GM23338 (cell line): ENCODE measurements around the gene UTP3. TPM values are rescaled to one million over a fixed set of nuclear protein-coding genes. Genes with fewer than 3 reads are reported as not detected.

Source experiments
- ATAC-seq: fragments of 200-7000 bp; cut with Tn5 transposase; 3 replicates; pipeline ENCODE4 v1.9.1; 2020
- DNase-seq: peaks from one replicate; pipeline ENCODE4 v3.0.0-alpha.2; 2015; ENCODE audit warnings: low spot score
- H2AFZ ChIP-seq: fragments of 200-600 bp; sonication (generic); 2 replicates; pipeline ENCODE4 v1.8.0; 2016; ENCODE audit warnings: antibody characterized with exemption, mild to moderate bottlenecking, moderate library complexity
- H3F3A ChIP-seq: fragments of 200-600 bp; sonication (generic); replicated peaks from 2 replicates; pipeline ENCODE4 v1.8.0; 2017; ENCODE audit warnings: antibody characterized with exemption, mixed run types, low read depth
- H3K27ac ChIP-seq: fragments of 200-600 bp; sonication (generic); 2 replicates; pipeline ENCODE4 v1.6.1; 2016; ENCODE audit warnings: low read depth
- H3K27me3 ChIP-seq: fragments of 200-600 bp; sonication (generic); 2 replicates; pipeline ENCODE4 v1.8.0; 2016; ENCODE audit warnings: mild to moderate bottlenecking, mixed run types, moderate library complexity; ENCODE audit not compliant: insufficient read depth
- H3K36me3 ChIP-seq: fragments of 200-600 bp; sonication (generic); 2 replicates; pipeline ENCODE4 v1.8.0; 2016; ENCODE audit warnings: mild to moderate bottlenecking; ENCODE audit not compliant: insufficient read depth
- H3K4me1 ChIP-seq: fragments of 200-600 bp; sonication (generic); 2 replicates; pipeline ENCODE4 v1.8.0; 2016; ENCODE audit warnings: mild to moderate bottlenecking, moderate library complexity; ENCODE audit not compliant: insufficient read depth
- H3K4me2 ChIP-seq: fragments of 200-600 bp; sonication (generic); 2 replicates; pipeline ENCODE4 v1.7.1; 2017; ENCODE audit warnings: mixed run types
- H3K4me3 ChIP-seq: fragments of 200-600 bp; sonication (generic); 2 replicates; pipeline ENCODE4 v1.6.1; 2016; ENCODE audit warnings: mixed run types
- H3K79me2 ChIP-seq: fragments of 200-600 bp; sonication (generic); replicated peaks from 2 replicates; pipeline ENCODE4 v1.8.0; 2017; ENCODE audit warnings: mild to moderate bottlenecking; ENCODE audit not compliant: insufficient read depth
- H3K9me2 ChIP-seq: fragments of 200-600 bp; sonication (generic); 2 replicates; pipeline ENCODE4 v1.8.0; 2017; ENCODE audit not compliant: insufficient read depth
- H4K20me1 ChIP-seq: fragments of 200-600 bp; sonication (generic); replicated peaks from 2 replicates; pipeline ENCODE4 v1.8.0; 2017; ENCODE audit warnings: mild to moderate bottlenecking; ENCODE audit not compliant: insufficient read depth
- H3K27ac Mint-ChIP-seq: 2 replicates; pipeline ENCODE4 v1.8.0; 2020; ENCODE audit warnings: inconsistent platforms, mild to moderate bottlenecking, moderate library complexity, mixed read lengths
- H3K27me3 Mint-ChIP-seq: 3 replicates; pipeline ENCODE4 v1.8.0; 2022; ENCODE audit warnings: low read depth, mild to moderate bottlenecking, moderate library complexity, mixed read lengths, inconsistent platforms; ENCODE audit not compliant: insufficient read depth, poor library complexity
- H3K36me3 Mint-ChIP-seq: 3 replicates; pipeline ENCODE4 v1.8.0; 2021; ENCODE audit warnings: low read depth, mild to moderate bottlenecking, inconsistent platforms, moderate library complexity, mixed read lengths
- H3K4me1 Mint-ChIP-seq: 3 replicates; pipeline ENCODE4 v1.8.0; 2020; ENCODE audit warnings: mild to moderate bottlenecking, inconsistent platforms, mixed read lengths
- H3K4me3 Mint-ChIP-seq: 3 replicates; pipeline ENCODE4 v1.8.0; 2021; ENCODE audit warnings: moderate library complexity, mild to moderate bottlenecking, inconsistent platforms, mixed read lengths
- H3K9me3 Mint-ChIP-seq: 3 replicates; pipeline ENCODE4 v1.8.0; 2020; ENCODE audit warnings: moderate library complexity, mild to moderate bottlenecking, inconsistent platforms, mixed read lengths
- CREB1 ChIP-seq: fragments of 250-450 bp; sonication (Bioruptor Pico); IDR thresholded peaks from 2 replicates; pipeline ENCODE4 v1.5.0; 2020; ENCODE audit warnings: low read depth, mild to moderate bottlenecking, moderate library complexity
- EZH2 ChIP-seq: fragments of 200-600 bp; sonication (generic); IDR thresholded peaks from one replicate; pipeline ENCODE4 v1.8.0; 2017; ENCODE audit warnings: antibody characterized with exemption, mild to moderate bottlenecking, low read depth; ENCODE audit not compliant: unreplicated experiment
- EZH2phosphoT487 ChIP-seq: fragments of 200-600 bp; sonication (generic); IDR thresholded peaks from one replicate; pipeline ENCODE4 v1.8.1; 2018; ENCODE audit warnings: antibody characterized with exemption; ENCODE audit not compliant: unreplicated experiment
- JUNB ChIP-seq: IDR thresholded peaks from one replicate; pipeline ENCODE4 v1.6.1; 2016; ENCODE audit warnings: antibody characterized with exemption; ENCODE audit not compliant: unreplicated experiment
- ZNF331 ChIP-seq: fragments of 250-450 bp; sonication (Bioruptor Pico); IDR thresholded peaks from 2 replicates; pipeline ENCODE4 v1.5.0; 2020; ENCODE audit warnings: low read depth, mild to moderate bottlenecking, moderate library complexity
- polyA plus RNA-seq: library from polyadenylated mRNA; unstranded; fragments of >200 nt; fragmentation: Nextera tagmentation; extraction: Ambion mirVana; gene quantifications from 2 replicates; pipeline ENCODE4 v1.2.1, GENCODE V29; 2016
- total RNA-seq: library from RNA; depleted of rRNA; stranded (reverse); fragments of >200 nt; shearing (Covaris generic); gene quantifications from 2 replicates; pipeline ENCODE4 v1.2.3, GENCODE V29; 2014
- TF ChIP-seq, protein P1 (sequence below): IDR thresholded peaks from one replicate; pipeline ENCODE4 v1.6.1; 2018; ENCODE audit warnings: antibody characterized with exemption; ENCODE audit not compliant: unreplicated experiment
- TF ChIP-seq, protein P2 (sequence below): IDR thresholded peaks from 2 replicates; pipeline ENCODE4 v1.6.1; 2016; ENCODE audit warnings: antibody characterized with exemption
- TF ChIP-seq, protein P3 (sequence below), 2 experiments: fragments of 200-600 bp in 1 of 2; sonication (generic) in 1 of 2; conservative IDR thresholded peaks; 2 replicates each; pipeline versions ENCODE4 v1.5.1 to v1.6.1; 2016 to 2017; ENCODE audit warnings: antibody characterized with exemption in 2 of 2, low read depth in 2 of 2, mild to moderate bottlenecking in 2 of 2, moderate library complexity in 1 of 2
- TF ChIP-seq, protein P4 (sequence below): fragments of 250-450 bp; sonication (Bioruptor Pico); IDR thresholded peaks from 2 replicates; pipeline ENCODE4 v1.5.0; 2020; ENCODE audit warnings: mild to moderate bottlenecking, moderate library complexity

Gene UTP3
- total and polyA plus RNA-seq, 2 experiments from 2014 or later = 36.9 to 44.3 TPM

DNA sequence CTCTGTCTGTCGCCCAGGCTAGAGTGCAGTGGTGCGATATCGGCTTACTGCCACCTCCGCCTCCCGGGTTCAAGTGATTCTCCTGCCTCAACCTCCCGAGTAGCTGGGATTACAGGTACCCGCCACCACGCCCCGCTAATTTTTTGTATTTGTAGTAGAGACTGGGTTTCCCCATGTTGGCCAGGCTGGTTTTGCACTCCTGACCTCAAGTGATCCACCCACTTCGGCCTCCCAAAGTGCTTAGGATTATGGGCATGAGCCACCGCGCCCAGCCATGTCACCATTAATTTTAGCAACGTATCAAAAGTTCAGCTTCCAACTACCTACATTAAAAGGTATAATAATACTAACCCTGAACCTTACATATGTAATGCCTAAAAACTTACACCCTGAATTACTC is 940 bp upstream of the UTP3 start (continued):
- TF ChIP-seq, protein P1, sequence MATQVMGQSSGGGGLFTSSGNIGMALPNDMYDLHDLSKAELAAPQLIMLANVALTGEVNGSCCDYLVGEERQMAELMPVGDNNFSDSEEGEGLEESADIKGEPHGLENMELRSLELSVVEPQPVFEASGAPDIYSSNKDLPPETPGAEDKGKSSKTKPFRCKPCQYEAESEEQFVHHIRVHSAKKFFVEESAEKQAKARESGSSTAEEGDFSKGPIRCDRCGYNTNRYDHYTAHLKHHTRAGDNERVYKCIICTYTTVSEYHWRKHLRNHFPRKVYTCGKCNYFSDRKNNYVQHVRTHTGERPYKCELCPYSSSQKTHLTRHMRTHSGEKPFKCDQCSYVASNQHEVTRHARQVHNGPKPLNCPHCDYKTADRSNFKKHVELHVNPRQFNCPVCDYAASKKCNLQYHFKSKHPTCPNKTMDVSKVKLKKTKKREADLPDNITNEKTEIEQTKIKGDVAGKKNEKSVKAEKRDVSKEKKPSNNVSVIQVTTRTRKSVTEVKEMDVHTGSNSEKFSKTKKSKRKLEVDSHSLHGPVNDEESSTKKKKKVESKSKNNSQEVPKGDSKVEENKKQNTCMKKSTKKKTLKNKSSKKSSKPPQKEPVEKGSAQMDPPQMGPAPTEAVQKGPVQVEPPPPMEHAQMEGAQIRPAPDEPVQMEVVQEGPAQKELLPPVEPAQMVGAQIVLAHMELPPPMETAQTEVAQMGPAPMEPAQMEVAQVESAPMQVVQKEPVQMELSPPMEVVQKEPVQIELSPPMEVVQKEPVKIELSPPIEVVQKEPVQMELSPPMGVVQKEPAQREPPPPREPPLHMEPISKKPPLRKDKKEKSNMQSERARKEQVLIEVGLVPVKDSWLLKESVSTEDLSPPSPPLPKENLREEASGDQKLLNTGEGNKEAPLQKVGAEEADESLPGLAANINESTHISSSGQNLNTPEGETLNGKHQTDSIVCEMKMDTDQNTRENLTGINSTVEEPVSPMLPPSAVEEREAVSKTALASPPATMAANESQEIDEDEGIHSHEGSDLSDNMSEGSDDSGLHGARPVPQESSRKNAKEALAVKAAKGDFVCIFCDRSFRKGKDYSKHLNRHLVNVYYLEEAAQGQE = no peak

DNA sequence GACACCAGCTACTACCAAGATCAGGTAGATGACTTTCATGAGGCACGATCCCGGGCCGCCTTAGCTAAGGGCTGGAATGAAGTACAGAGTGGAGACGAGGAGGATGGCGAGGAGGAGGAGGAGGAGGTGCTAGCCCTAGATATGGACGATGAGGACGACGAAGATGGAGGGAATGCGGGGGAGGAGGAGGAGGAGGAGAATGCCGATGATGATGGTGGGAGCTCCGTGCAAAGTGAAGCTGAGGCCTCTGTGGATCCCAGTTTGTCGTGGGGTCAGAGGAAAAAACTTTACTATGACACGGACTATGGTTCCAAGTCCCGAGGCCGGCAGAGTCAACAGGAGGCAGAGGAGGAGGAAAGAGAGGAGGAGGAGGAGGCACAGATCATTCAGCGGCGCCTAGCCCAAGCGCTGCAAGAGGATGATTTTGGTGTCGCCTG is 481 bp downstream of the UTP3 start:
- peak overlapping the region; percentile 99 for H3K4me3 Mint-ChIP-seq
- TF ChIP-seq ZNF331 (no peak), EZH2phosphoT487 (no peak), CREB1 (no peak), JUNB (no peak), EZH2 (no peak)
- TF ChIP-seq, protein P2, sequence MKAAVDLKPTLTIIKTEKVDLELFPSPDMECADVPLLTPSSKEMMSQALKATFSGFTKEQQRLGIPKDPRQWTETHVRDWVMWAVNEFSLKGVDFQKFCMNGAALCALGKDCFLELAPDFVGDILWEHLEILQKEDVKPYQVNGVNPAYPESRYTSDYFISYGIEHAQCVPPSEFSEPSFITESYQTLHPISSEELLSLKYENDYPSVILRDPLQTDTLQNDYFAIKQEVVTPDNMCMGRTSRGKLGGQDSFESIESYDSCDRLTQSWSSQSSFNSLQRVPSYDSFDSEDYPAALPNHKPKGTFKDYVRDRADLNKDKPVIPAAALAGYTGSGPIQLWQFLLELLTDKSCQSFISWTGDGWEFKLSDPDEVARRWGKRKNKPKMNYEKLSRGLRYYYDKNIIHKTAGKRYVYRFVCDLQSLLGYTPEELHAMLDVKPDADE = no peak
- TF ChIP-seq, protein P3, sequence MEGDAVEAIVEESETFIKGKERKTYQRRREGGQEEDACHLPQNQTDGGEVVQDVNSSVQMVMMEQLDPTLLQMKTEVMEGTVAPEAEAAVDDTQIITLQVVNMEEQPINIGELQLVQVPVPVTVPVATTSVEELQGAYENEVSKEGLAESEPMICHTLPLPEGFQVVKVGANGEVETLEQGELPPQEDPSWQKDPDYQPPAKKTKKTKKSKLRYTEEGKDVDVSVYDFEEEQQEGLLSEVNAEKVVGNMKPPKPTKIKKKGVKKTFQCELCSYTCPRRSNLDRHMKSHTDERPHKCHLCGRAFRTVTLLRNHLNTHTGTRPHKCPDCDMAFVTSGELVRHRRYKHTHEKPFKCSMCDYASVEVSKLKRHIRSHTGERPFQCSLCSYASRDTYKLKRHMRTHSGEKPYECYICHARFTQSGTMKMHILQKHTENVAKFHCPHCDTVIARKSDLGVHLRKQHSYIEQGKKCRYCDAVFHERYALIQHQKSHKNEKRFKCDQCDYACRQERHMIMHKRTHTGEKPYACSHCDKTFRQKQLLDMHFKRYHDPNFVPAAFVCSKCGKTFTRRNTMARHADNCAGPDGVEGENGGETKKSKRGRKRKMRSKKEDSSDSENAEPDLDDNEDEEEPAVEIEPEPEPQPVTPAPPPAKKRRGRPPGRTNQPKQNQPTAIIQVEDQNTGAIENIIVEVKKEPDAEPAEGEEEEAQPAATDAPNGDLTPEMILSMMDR (conservative IDR thresholded peaks at IDR 0.05; ENCODE audit: low read depth in 2 of 2) = no peak
- TF ChIP-seq, protein P4, sequence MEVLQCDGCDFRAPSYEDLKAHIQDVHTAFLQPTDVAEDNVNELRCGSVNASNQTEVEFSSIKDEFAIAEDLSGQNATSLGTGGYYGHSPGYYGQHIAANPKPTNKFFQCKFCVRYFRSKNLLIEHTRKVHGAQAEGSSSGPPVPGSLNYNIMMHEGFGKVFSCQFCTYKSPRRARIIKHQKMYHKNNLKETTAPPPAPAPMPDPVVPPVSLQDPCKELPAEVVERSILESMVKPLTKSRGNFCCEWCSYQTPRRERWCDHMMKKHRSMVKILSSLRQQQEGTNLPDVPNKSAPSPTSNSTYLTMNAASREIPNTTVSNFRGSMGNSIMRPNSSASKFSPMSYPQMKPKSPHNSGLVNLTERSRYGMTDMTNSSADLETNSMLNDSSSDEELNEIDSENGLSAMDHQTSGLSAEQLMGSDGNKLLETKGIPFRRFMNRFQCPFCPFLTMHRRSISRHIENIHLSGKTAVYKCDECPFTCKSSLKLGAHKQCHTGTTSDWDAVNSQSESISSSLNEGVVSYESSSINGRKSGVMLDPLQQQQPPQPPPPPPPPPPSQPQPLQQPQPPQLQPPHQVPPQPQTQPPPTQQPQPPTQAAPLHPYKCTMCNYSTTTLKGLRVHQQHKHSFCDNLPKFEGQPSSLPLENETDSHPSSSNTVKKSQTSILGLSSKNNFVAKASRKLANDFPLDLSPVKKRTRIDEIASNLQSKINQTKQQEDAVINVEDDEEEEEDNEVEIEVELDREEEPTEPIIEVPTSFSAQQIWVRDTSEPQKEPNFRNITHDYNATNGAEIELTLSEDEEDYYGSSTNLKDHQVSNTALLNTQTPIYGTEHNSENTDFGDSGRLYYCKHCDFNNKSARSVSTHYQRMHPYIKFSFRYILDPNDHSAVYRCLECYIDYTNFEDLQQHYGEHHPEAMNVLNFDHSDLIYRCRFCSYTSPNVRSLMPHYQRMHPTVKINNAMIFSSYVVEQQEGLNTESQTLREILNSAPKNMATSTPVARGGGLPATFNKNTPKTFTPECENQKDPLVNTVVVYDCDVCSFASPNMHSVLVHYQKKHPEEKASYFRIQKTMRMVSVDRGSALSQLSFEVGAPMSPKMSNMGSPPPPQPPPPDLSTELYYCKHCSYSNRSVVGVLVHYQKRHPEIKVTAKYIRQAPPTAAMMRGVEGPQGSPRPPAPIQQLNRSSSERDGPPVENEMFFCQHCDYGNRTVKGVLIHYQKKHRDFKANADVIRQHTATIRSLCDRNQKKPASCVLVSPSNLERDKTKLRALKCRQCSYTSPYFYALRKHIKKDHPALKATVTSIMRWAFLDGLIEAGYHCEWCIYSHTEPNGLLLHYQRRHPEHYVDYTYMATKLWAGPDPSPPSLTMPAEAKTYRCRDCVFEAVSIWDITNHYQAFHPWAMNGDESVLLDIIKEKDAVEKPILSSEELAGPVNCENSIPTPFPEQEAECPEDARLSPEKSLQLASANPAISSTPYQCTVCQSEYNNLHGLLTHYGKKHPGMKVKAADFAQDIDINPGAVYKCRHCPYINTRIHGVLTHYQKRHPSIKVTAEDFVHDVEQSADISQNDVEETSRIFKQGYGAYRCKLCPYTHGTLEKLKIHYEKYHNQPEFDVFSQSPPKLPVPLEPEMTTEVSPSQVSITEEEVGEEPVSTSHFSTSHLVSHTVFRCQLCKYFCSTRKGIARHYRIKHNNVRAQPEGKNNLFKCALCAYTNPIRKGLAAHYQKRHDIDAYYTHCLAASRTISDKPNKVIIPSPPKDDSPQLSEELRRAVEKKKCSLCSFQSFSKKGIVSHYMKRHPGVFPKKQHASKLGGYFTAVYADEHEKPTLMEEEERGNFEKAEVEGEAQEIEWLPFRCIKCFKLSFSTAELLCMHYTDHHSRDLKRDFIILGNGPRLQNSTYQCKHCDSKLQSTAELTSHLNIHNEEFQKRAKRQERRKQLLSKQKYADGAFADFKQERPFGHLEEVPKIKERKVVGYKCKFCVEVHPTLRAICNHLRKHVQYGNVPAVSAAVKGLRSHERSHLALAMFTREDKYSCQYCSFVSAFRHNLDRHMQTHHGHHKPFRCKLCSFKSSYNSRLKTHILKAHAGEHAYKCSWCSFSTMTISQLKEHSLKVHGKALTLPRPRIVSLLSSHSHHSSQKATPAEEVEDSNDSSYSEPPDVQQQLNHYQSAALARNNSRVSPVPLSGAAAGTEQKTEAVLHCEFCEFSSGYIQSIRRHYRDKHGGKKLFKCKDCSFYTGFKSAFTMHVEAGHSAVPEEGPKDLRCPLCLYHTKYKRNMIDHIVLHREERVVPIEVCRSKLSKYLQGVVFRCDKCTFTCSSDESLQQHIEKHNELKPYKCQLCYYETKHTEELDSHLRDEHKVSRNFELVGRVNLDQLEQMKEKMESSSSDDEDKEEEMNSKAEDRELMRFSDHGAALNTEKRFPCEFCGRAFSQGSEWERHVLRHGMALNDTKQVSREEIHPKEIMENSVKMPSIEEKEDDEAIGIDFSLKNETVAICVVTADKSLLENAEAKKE (CRISPR knock-in tag) = no peak
- DNase-seq (peak; percentile 25), ATAC-seq (peak; percentile 12)
- Histone ChIP-seq H3K27ac (peak overlapping the region; percentile 95), H3K4me1 (peaks cover 13% of the 10 kb centered on the region; the same call in 1 of the 2 replicates), H3K4me2 (peak overlapping the region; percentile 87), H4K20me1 (peaks cover 31% of the 10 kb centered on the region), H3F3A (0 out of 2 replicates have a peak, but pooled peaks cover 3% of the 10 kb centered on the region), H3K9me2 (no peaks in the 10 kb centered on the region), H3K36me3 (no peaks in the 10 kb centered on the region), H2AFZ (peak overlapping the region; percentile 60; the same call in 1 of the 2 replicates), H3K79me2 (peaks cover 39% of the 10 kb centered on the region), H3K27me3 (no peaks in the 10 kb centered on the region), H3K4me3 (peak overlapping the region; percentile 92)
- H3K27ac Mint-ChIP-seq = peak overlapping the region; percentile 97
- H3K4me1 Mint-ChIP-seq = peaks cover 15% of the 10 kb centered on the region
- H3K9me3 Mint-ChIP-seq = no peaks in the 10 kb centered on the region; the same call in 2 of the 3 replicates
- H3K27me3 Mint-ChIP-seq = peaks cover 18% of the 10 kb centered on the region
- H3K36me3 Mint-ChIP-seq = peaks cover 31% of the 10 kb centered on the region
